Endodermal cell (in vitro differentiated cells): ENCODE data around the gene CCDC93. TPM values are rescaled to one million over a fixed set of nuclear protein-coding genes. Genes with fewer than 3 reads are reported as not detected.

Source experiments
- DNase-seq: peaks from one replicate; pipeline ENCODE4 v3.0.0-alpha.2; 2017
- H3K27ac ChIP-seq: 2 replicates; pipeline ENCODE4 v1.5.1; 2013; ENCODE audit warnings: mild to moderate bottlenecking, low read depth, low read length, moderate library complexity
- H3K27me3 ChIP-seq: 2 replicates; pipeline ENCODE4 v1.6.1; 2013; ENCODE audit warnings: mild to moderate bottlenecking, low read length, moderate library complexity; ENCODE audit not compliant: insufficient read depth, control insufficient read depth, poor library complexity, severe bottlenecking
- H3K36me3 ChIP-seq: 2 replicates; pipeline ENCODE4 v1.7.0; 2013; ENCODE audit warnings: mild to moderate bottlenecking, low read length, moderate library complexity; ENCODE audit not compliant: control insufficient read depth, insufficient read depth
- H3K4me1 ChIP-seq: one replicate; pipeline ENCODE4 v1.7.0; 2013; ENCODE audit warnings: low read length; ENCODE audit not compliant: control insufficient read depth, insufficient read depth
- H3K4me3 ChIP-seq: 2 replicates; pipeline ENCODE4 v1.5.1; 2013; ENCODE audit warnings: mild to moderate bottlenecking, low read length, moderate library complexity
- H3K9ac ChIP-seq: 2 replicates; pipeline ENCODE4 v1.6.1; 2013; ENCODE audit warnings: mild to moderate bottlenecking, low read length, moderate library complexity; ENCODE audit not compliant: poor library complexity, severe bottlenecking; ENCODE audit errors: extremely low read depth
- H3K9me3 ChIP-seq: 2 replicates; pipeline ENCODE4 v1.6.1; 2013; ENCODE audit warnings: mild to moderate bottlenecking, low read length, moderate library complexity; ENCODE audit not compliant: control insufficient read depth
- H3K27ac Mint-ChIP-seq: 2 replicates; pipeline ENCODE4 v1.8.0; 2020; ENCODE audit warnings: mixed read lengths
- H3K27me3 Mint-ChIP-seq: 2 replicates; pipeline ENCODE4 v1.8.0; 2021; ENCODE audit warnings: mild to moderate bottlenecking, mixed read lengths; ENCODE audit not compliant: insufficient read depth
- H3K36me3 Mint-ChIP-seq: 2 replicates; pipeline ENCODE4 v1.8.0; 2020; ENCODE audit warnings: low read depth, mixed read lengths
- H3K4me1 Mint-ChIP-seq: 2 replicates; pipeline ENCODE4 v1.8.0; 2020; ENCODE audit warnings: mixed read lengths
- H3K4me3 Mint-ChIP-seq: 2 replicates; pipeline ENCODE4 v1.8.0; 2020; ENCODE audit warnings: mild to moderate bottlenecking, moderate library complexity, mixed read lengths
- H3K9me3 Mint-ChIP-seq: 2 replicates; pipeline ENCODE4 v1.8.0; 2020; ENCODE audit warnings: mild to moderate bottlenecking, mixed read lengths
- CTCF ChIP-seq: fragments of 200-600 bp; sonication (generic); conservative IDR thresholded peaks from 2 replicates; pipeline ENCODE4 v1.5.0; 2021; ENCODE audit warnings: antibody characterized with exemption, mild to moderate bottlenecking
- WGBS, 2 experiments: methylation state at CpG; one replicate each; pipeline versions ENCODE4 v1.1.5 to v1.1.7; 2013; ENCODE audit warnings: missing lambda C conversion rate in 2 of 2, mixed read lengths in 1 of 2; ENCODE audit not compliant: insufficient coverage in 1 of 2, insufficient read length in 1 of 2; 5-methylcytosine and 5-hydroxymethylcytosine counted together
- total RNA-seq, 2 donors: library from RNA; stranded (reverse); fragmentation: NEBNext Ultra II Directional in 1 of 2; extraction: Animal tissue kit (Norgen Biotek cat#: 25700) in 1 of 2; gene quantifications; 2 replicates in 1 of 2; 3 replicates in 1 of 2; pipeline ENCODE4 v1.2.1, GENCODE V29; 2021

Gene CCDC93
- total RNA-seq, 2 donors from 2014 or later = 35.6 to 36.6 TPM

GRCh38 chr2:117957616-117958015 lies 56.3 kb downstream of the CCDC93 start:
- Mint-ChIP-seq H3K27ac (no peak overlapping the region), H3K4me1 (peaks cover 28% of the 10 kb centered on the region), H3K27me3 (no peaks in the 10 kb centered on the region), H3K4me3 (no peak overlapping the region), H3K9me3 (no peaks in the 10 kb centered on the region), H3K36me3 (peaks cover 37% of the 10 kb centered on the region)
- no peak for TF ChIP-seq CTCF
- WGBS, 2 experiments = 100% methylated on average over 1 of the region's 1 CpG; no CpG with 5 or more reads in 1 of the 2 experiments
- Histone ChIP-seq H3K27ac (no peak overlapping the region), H3K4me3 (no peak overlapping the region), H3K36me3 (peaks cover 63% of the 10 kb centered on the region), H3K27me3 (no peaks in the 10 kb centered on the region), H3K9ac (no peak overlapping the region), H3K4me1 (peaks cover 18% of the 10 kb centered on the region), H3K9me3 (no peaks in the 10 kb centered on the region)
- no peak for DNase-seq

GRCh38 chr2:117956036-117956796 lies 57.7 kb downstream of the CCDC93 start:
- H3K27ac ChIP-seq = no peak overlapping the region
- TF ChIP-seq CTCF = peak; percentile 56
- H3K27me3 Mint-ChIP-seq = no peaks in the 10 kb centered on the region
- H3K4me3 Mint-ChIP-seq = no peak overlapping the region
- WGBS, 2 experiments = 91% methylated on average over 1 of the region's 1 CpG; no CpG with 5 or more reads in 1 of the 2 experiments
- H3K9ac ChIP-seq = no peak overlapping the region
- no peak overlapping the region for H3K27ac Mint-ChIP-seq
- H3K4me1 ChIP-seq = peaks cover 17% of the 10 kb centered on the region
- peaks cover 28% of the 10 kb centered on the region for H3K4me1 Mint-ChIP-seq
- DNase-seq = no peak
- H3K9me3 ChIP-seq = no peaks in the 10 kb centered on the region
- H3K27me3 ChIP-seq = no peaks in the 10 kb centered on the region
- H3K4me3 ChIP-seq = no peak overlapping the region
- H3K36me3 ChIP-seq = peaks cover 75% of the 10 kb centered on the region
- no peaks in the 10 kb centered on the region for H3K9me3 Mint-ChIP-seq
- H3K36me3 Mint-ChIP-seq = peaks cover 46% of the 10 kb centered on the region

DNA sequence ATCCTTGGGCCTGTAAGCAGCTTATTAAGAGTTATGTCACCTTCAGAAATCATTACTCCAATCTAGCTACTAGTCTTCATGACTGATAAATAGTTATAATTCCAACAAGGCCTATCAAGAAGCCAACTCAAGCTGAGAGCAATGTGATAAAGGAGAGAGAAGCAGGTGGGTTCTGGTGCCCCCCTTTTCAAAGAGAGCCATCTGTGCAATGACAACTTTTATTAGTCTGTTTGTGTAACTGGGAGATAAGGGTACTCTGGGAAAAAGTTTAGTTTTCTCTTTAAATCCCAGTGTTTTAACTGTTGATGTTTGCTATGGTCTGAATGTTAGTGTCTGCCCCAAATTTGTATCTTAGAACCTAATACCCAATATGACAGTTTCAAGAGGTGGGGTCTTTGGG lies 60.6 kb downstream of the CCDC93 start:
- no peak overlapping the region for H3K27ac Mint-ChIP-seq

More for the DNA sequence above, 60.6 kb downstream of the CCDC93 start:
- Histone ChIP-seq H3K4me3 (no peak overlapping the region), H3K4me1 (peaks cover 8% of the 10 kb centered on the region), H3K9ac (no peak overlapping the region), H3K27me3 (no peaks in the 10 kb centered on the region), H3K27ac (no peak overlapping the region), H3K9me3 (no peaks in the 10 kb centered on the region), H3K36me3 (peaks cover 87% of the 10 kb centered on the region)
- Mint-ChIP-seq H3K9me3 (no peaks in the 10 kb centered on the region), H3K27me3 (no peaks in the 10 kb centered on the region), H3K4me3 (no peak overlapping the region), H3K4me1 (peaks cover 10% of the 10 kb centered on the region), H3K36me3 (peaks cover 54% of the 10 kb centered on the region)
- TF ChIP-seq CTCF = no peak
- no peak for DNase-seq
